Calu3 (cell line): Measurements from ENCODE around the gene COX10. TPM values are rescaled to one million over a fixed set of nuclear protein-coding genes. Genes with fewer than 3 reads are reported as not detected.

Source experiments
- BruUV-seq: library from RNA; stranded (reverse); fragments of 400-500 nt; replicated peaks from 2 replicates; lab custom pipeline; 2021; lab: Mats Ljungman, UMichigan
- CTCF ChIA-PET: fragments of 300-600 bp; sonication (Branson Sonifier 250); formaldehyde crosslinking; loops from one replicate; lab custom pipeline; 2022; ENCODE audit warnings: antibody characterized with exemption; lab: Charles Lee
- DNase-seq: peaks from one replicate; pipeline ENCODE4 v3.0.0; 2022
- H3K27ac Mint-ChIP-seq: one replicate; pipeline ENCODE4 v1.8.0; 2022; ENCODE audit warnings: mixed read lengths; ENCODE audit not compliant: unreplicated experiment
- H3K27me3 Mint-ChIP-seq: one replicate; pipeline ENCODE4 v1.8.0; 2022; ENCODE audit warnings: mixed read lengths; ENCODE audit not compliant: unreplicated experiment
- H3K36me3 Mint-ChIP-seq: one replicate; pipeline ENCODE4 v1.8.0; 2022; ENCODE audit warnings: mild to moderate bottlenecking, moderate library complexity, mixed read lengths; ENCODE audit not compliant: insufficient read depth, unreplicated experiment
- H3K4me1 Mint-ChIP-seq: one replicate; pipeline ENCODE4 v1.8.0; 2022; ENCODE audit warnings: mild to moderate bottlenecking, low read depth, mixed read lengths; ENCODE audit not compliant: unreplicated experiment
- H3K4me3 Mint-ChIP-seq: one replicate; pipeline ENCODE4 v1.8.0; 2022; ENCODE audit warnings: mild to moderate bottlenecking, low read depth, moderate library complexity, mixed read lengths; ENCODE audit not compliant: unreplicated experiment
- H3K9me3 Mint-ChIP-seq: one replicate; pipeline ENCODE4 v1.8.0; 2022; ENCODE audit warnings: low read depth, mixed read lengths; ENCODE audit not compliant: unreplicated experiment
- intact Hi-C: fragments of 100-400 bp; cut with micrococcal nuclease; formaldehyde crosslinking; loops from one replicate; pipeline ENCODE4 v1.10.0; 2022; ENCODE audit not compliant: unreplicated experiment
- total RNA-seq: library from RNA; stranded (reverse); gene quantifications from 2 replicates; pipeline ENCODE4 v1.2.3, GENCODE V29; 2022
- TF ChIP-seq, protein P1 (sequence below): fragments of 200-600 bp; IDR thresholded peaks from one replicate; pipeline ENCODE4 v1.8.0; 2022; ENCODE audit warnings: antibody characterized with exemption; ENCODE audit not compliant: unreplicated experiment

Gene COX10
- total RNA-seq, 1 experiment from 2014 or later = 17.2 TPM

DNA sequence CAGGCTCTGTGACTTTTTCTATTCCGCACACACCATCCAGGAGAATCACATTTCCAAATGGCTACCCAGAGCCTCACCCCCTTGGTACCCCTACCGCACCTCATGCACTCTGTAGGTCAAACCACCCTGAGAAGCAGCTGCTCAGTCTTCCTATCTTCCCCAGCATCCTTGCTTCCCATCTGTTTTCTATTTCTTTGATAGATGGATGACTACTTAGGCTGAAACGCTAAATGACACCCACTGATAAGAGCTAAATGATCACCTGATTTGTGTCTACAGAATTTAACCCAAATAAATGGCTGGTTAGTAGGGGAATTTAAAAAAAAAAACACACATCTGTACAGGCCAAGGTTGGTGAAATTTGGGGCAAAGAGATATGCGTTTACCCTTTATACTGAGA is 17.6 kb upstream of the COX10 start:
- TF ChIP-seq, protein P1, sequence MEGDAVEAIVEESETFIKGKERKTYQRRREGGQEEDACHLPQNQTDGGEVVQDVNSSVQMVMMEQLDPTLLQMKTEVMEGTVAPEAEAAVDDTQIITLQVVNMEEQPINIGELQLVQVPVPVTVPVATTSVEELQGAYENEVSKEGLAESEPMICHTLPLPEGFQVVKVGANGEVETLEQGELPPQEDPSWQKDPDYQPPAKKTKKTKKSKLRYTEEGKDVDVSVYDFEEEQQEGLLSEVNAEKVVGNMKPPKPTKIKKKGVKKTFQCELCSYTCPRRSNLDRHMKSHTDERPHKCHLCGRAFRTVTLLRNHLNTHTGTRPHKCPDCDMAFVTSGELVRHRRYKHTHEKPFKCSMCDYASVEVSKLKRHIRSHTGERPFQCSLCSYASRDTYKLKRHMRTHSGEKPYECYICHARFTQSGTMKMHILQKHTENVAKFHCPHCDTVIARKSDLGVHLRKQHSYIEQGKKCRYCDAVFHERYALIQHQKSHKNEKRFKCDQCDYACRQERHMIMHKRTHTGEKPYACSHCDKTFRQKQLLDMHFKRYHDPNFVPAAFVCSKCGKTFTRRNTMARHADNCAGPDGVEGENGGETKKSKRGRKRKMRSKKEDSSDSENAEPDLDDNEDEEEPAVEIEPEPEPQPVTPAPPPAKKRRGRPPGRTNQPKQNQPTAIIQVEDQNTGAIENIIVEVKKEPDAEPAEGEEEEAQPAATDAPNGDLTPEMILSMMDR = no peak
- CTCF ChIA-PET = no interaction called here
- H3K27ac Mint-ChIP-seq = no peak overlapping the region
- no peaks in the 10 kb centered on the region for H3K27me3 Mint-ChIP-seq
- intact Hi-C loops = no loop called here
- no peaks in the 10 kb centered on the region for H3K36me3 Mint-ChIP-seq
- H3K4me3 Mint-ChIP-seq = no peak overlapping the region
- no TSS peak for BruUV-seq
- no peaks in the 10 kb centered on the region for H3K4me1 Mint-ChIP-seq
- DNase-seq = no peak
- peaks cover 4% of the 10 kb centered on the region for H3K9me3 Mint-ChIP-seq

DNA sequence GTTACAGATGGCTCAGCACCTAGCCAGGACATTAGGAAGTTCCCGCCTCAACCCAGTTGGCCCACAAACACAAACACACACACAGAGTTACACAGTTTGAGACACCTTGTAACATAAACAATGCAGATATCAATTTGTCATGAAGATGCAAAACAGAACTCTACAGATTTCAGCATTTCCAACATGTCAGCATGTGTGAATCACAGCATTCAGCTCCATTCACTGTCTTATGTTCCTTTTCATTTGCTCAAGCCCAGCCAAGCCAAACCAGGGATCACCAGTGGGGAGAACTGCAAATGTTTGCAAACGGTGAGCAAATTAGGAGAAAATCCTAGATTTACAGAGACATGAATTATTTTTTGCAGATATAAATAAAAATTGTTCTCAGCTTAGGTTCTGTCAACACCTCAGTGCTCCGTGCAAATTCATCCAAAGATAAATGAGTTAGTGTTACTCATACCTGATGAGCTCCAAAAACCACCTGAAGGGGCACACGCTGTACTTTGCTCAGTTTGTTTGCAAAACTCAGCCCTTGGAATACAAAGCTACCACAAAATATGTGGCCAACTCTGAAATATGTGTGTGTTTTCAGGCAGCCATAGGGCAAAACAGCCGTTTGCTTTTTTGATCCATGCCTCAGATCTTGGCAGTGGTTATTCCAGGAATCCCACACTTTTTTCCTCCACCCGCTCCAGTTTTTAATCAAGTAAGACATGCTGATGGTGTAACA is 16.3 kb upstream of the COX10 start:
- TF ChIP-seq, protein P1 = no peak
- Mint-ChIP-seq H3K4me1 (no peaks in the 10 kb centered on the region), H3K9me3 (peaks cover 4% of the 10 kb centered on the region), H3K36me3 (no peaks in the 10 kb centered on the region), H3K27me3 (no peaks in the 10 kb centered on the region), H3K27ac (no peak overlapping the region), H3K4me3 (no peak overlapping the region)
- intact Hi-C loops = no loop called here
- no TSS peak for BruUV-seq
- CTCF ChIA-PET = no interaction called here
- DNase-seq = no peak

DNA sequence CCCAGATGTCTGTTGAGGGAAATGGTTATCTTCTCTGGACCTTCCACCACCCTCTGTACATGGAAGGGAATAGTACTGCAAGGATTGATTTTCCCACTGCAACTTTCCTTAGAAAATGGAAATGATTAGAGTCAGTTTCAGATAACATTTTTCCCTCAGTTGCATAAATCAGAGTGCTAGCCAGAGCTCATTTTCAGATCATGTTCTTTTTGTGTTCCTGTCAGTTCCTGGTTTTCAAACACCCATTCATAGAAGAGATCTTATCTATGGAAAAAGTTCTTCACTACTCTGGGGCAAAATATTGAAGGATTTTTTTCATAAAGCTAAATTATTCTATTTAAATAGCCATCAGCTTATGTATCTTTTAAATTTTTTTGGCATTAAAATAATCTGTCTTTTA is 11.7 kb upstream of the COX10 start:
- CTCF ChIA-PET = no interaction called here
- no TSS peak for BruUV-seq
- H3K27me3 Mint-ChIP-seq = no peaks in the 10 kb centered on the region
- no peak for DNase-seq
- peaks cover 6% of the 10 kb centered on the region for H3K9me3 Mint-ChIP-seq
- H3K27ac Mint-ChIP-seq = no peak overlapping the region
- TF ChIP-seq, protein P1 = no peak
- no peaks in the 10 kb centered on the region for H3K36me3 Mint-ChIP-seq
- no peak overlapping the region for H3K4me3 Mint-ChIP-seq
- intact Hi-C loops = no loop called here
- no peaks in the 10 kb centered on the region for H3K4me1 Mint-ChIP-seq

DNA sequence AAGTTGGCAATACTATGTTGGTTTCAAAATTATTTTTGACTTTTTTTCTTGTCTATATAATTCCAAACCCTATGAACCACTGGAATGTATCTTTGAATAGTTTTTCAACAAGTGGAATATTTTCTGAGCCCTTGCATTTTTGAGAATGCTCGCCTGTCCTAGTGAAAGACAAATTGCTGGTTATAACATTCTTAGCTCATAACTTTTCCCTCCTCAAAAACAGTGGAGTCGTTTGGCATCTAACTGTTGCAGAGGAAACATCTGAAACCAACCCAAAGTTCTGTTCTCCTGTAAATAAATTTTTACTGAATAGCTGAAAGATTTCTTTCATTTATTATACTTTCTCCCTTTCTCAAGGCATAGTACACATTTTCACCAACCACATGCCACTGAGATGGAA is 11.3 kb upstream of the COX10 start:
- Mint-ChIP-seq H3K27me3 (no peaks in the 10 kb centered on the region), H3K27ac (no peak overlapping the region), H3K9me3 (peaks cover 6% of the 10 kb centered on the region), H3K4me3 (no peak overlapping the region), H3K4me1 (no peaks in the 10 kb centered on the region), H3K36me3 (no peaks in the 10 kb centered on the region)
- CTCF ChIA-PET = no interaction called here
- no TSS peak for BruUV-seq
- intact Hi-C loops = no loop called here
- TF ChIP-seq, protein P1 = no peak
- no peak for DNase-seq
